ENCODE measurements around the gene PSTPIP1.

PSTPIP1 gene

DNA sequence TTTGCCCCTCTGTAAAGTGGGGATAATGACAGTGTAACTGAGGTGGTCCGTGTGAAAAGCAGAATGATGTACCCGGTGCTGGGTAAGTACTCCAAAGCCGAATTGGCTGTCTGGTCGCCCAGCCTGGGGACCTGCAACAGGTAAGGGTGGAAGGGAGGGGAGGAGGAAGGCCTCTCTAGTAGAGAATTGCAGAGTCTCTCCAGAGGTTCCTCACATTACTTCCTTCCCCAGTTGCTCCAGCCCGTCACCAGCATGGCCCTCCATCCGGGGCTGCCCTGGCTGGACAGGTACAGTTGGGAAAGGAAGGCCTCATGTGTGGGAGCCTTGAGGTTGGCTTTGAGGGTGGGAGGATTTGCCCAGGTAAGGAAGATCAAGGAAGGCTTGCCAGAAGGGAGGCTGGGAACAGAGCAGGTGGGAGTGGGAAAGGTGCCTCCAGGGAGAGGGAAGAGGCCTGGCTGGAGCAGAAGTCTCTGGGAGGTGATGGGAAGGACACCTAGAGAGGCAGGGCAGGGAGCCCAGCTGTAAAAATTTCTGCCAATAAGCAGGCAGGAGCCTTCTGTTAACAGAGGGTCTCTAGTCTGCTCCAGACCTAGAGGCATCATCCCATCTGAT, 1.7 kb upstream of the PSTPIP1 start:
- no peak for TF ChIP-seq SIN3A (IDR thresholded peaks at IDR 0.05; ENCODE audit: borderline replicate concordance, insufficient read depth, low read length)
- TF ChIP-seq FOXP2 (optimal IDR thresholded peaks at IDR 0.05; ENCODE audit: borderline replicate concordance, extremely low read depth, extremely low read length, insufficient read depth) = no peak
- no peak for TF ChIP-seq TAF1 (IDR thresholded peaks at IDR 0.05; ENCODE audit: borderline replicate concordance, insufficient read depth, low read length)
- no peak for TF ChIP-seq POLR2AphosphoS5 (IDR thresholded peaks at IDR 0.05; ENCODE audit: low read depth, low read length)
- TF ChIP-seq, protein P1, sequence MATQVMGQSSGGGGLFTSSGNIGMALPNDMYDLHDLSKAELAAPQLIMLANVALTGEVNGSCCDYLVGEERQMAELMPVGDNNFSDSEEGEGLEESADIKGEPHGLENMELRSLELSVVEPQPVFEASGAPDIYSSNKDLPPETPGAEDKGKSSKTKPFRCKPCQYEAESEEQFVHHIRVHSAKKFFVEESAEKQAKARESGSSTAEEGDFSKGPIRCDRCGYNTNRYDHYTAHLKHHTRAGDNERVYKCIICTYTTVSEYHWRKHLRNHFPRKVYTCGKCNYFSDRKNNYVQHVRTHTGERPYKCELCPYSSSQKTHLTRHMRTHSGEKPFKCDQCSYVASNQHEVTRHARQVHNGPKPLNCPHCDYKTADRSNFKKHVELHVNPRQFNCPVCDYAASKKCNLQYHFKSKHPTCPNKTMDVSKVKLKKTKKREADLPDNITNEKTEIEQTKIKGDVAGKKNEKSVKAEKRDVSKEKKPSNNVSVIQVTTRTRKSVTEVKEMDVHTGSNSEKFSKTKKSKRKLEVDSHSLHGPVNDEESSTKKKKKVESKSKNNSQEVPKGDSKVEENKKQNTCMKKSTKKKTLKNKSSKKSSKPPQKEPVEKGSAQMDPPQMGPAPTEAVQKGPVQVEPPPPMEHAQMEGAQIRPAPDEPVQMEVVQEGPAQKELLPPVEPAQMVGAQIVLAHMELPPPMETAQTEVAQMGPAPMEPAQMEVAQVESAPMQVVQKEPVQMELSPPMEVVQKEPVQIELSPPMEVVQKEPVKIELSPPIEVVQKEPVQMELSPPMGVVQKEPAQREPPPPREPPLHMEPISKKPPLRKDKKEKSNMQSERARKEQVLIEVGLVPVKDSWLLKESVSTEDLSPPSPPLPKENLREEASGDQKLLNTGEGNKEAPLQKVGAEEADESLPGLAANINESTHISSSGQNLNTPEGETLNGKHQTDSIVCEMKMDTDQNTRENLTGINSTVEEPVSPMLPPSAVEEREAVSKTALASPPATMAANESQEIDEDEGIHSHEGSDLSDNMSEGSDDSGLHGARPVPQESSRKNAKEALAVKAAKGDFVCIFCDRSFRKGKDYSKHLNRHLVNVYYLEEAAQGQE (IDR thresholded peaks at IDR 0.05; ENCODE audit: insufficient read depth in 1 of 2, low read depth in 2 of 2, low read length in 2 of 2) = no peak

DNA sequence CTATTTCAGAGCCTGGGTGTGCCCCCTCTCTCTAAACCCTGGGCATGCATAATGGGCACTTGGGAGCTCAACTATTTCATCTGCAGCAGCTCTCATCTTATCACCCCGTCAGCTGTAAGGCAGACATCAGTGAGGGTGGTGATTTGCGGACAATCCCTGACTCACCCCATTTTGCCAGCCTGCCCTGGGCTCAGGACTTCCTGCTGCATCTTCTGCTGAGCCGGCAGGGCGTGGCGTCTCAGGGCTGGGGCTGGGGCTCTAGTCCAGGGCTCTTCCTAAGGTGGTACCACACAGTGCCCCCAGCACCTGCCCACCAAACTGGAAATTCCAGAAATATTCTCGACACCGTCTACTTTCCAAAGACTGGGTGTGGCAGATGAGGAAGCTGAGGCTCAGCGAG, 925 bp upstream of the PSTPIP1 start:
- no peak for TF ChIP-seq FOXP2 (optimal IDR thresholded peaks at IDR 0.05; ENCODE audit: borderline replicate concordance, extremely low read depth, extremely low read length, insufficient read depth)
- TF ChIP-seq, protein P1 (IDR thresholded peaks at IDR 0.05; ENCODE audit: insufficient read depth in 1 of 2, low read depth in 2 of 2, low read length in 2 of 2) = no peak
- TF ChIP-seq TAF1 (IDR thresholded peaks at IDR 0.05; ENCODE audit: borderline replicate concordance, insufficient read depth, low read length) = no peak
- TF ChIP-seq POLR2AphosphoS5 (IDR thresholded peaks at IDR 0.05; ENCODE audit: low read depth, low read length) = no peak
- no peak for TF ChIP-seq SIN3A (IDR thresholded peaks at IDR 0.05; ENCODE audit: borderline replicate concordance, insufficient read depth, low read length)

DNA sequence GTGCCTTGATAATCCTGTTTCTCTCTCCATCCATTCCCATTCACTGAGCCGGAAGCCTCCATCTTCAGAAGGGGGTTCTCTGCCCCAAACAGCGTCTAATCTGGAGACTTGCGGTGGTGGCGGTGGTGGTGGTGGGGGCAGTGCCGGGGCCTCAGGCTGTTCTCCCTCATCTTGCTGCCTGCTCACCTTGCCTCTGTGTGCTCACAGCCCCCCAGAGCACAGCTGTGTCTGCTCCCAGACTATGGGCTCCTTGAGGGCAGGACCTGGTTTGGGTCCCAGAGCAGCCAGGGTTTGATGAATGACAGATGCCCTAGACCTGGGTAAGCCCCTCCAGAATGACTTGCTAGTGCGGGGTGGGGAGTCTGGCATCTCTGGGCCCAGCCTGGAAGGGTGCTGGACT, 430 bp upstream of the PSTPIP1 start:
- TF ChIP-seq, protein P1 (IDR thresholded peaks at IDR 0.05; ENCODE audit: insufficient read depth in 1 of 2, low read depth in 2 of 2, low read length in 2 of 2) = no peak
- TF ChIP-seq TAF1 (IDR thresholded peaks at IDR 0.05; ENCODE audit: borderline replicate concordance, insufficient read depth, low read length) (no peak), POLR2AphosphoS5 (IDR thresholded peaks at IDR 0.05; ENCODE audit: low read depth, low read length) (no peak), FOXP2 (optimal IDR thresholded peaks at IDR 0.05; ENCODE audit: borderline replicate concordance, extremely low read depth, extremely low read length, insufficient read depth) (no peak)

DNA sequence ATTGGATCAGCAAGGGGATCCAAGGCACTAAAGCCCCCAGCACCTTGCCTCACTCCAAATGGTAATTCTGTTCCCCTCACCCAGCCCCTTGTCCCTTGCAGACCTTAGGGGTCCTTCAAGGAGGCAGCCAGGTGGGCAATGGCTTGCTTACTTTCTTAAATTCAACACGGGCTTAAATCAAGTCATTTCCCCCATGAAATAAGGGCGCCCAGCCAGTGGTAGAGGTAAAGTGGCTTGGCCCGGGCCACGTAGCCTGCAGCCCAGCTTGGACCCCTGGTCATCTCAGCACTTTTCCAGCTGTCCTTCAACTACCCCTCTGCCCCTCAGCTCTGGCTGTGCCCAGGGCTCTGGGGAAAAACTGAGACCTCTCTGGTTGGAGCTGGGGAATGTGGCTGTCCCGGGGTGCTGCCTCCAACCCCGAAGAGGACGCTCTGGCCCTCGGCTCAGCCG, 1.2 kb downstream of the PSTPIP1 start:
- TF ChIP-seq, protein P1 (IDR thresholded peaks at IDR 0.05; ENCODE audit: insufficient read depth in 1 of 2, low read depth in 2 of 2, low read length in 2 of 2) = no peak
- no peak for TF ChIP-seq SIN3A (IDR thresholded peaks at IDR 0.05; ENCODE audit: borderline replicate concordance, insufficient read depth, low read length)
- TF ChIP-seq TAF1 (IDR thresholded peaks at IDR 0.05; ENCODE audit: borderline replicate concordance, insufficient read depth, low read length) = no peak
- TF ChIP-seq POLR2AphosphoS5 (IDR thresholded peaks at IDR 0.05; ENCODE audit: low read depth, low read length) = no peak
- no peak for TF ChIP-seq FOXP2 (optimal IDR thresholded peaks at IDR 0.05; ENCODE audit: borderline replicate concordance, extremely low read depth, extremely low read length, insufficient read depth)
